Astrocyte of the spinal cord (primary cell): ENCODE measurements around the gene CPLX4.

Source experiments
- DNase-seq: peaks from one replicate; pipeline ENCODE4 v3.0.0; 2011; ENCODE audit warnings: low read depth, low spot score
- H3K4me3 ChIP-seq: 2 replicates; pipeline ENCODE4 v1.5.1; 2011; ENCODE audit warnings: low read depth, mild to moderate bottlenecking, low read length, moderate library complexity
- in situ Hi-C: cut with HindIII; loops from 2 replicates; pipeline ENCODE4 v1.10.0; 2017; ENCODE audit warnings: low sequenced_read_pairs
- TF ChIP-seq, protein P1 (sequence below): IDR thresholded peaks from 2 replicates; pipeline ENCODE4 v1.5.1; 2012; ENCODE audit warnings: low read depth, mild to moderate bottlenecking, low read length, inconsistent platforms

CPLX4 gene

DNA sequence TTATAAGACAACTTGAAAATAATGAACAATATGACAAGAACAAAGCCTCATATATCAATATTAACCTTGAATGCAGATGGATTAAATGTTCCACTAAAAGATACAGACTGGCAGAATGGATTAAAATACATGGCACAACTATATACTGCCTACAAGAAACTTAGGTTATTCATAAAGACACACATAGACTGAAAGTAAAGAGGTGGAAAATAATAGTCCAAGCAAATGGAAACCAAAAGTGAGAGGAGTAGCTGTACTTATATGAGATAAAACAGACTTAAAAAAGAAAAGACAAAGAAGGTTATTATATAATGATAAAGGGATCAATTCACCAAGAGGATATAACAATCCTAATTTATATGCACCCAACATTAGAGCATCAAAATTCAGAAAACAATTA, 22.4 kb upstream of the CPLX4 start:
- no peak for DNase-seq
- H3K4me3 ChIP-seq: no peak overlapping the region
- in situ Hi-C loops: no loop called here
- TF ChIP-seq, protein P1, sequence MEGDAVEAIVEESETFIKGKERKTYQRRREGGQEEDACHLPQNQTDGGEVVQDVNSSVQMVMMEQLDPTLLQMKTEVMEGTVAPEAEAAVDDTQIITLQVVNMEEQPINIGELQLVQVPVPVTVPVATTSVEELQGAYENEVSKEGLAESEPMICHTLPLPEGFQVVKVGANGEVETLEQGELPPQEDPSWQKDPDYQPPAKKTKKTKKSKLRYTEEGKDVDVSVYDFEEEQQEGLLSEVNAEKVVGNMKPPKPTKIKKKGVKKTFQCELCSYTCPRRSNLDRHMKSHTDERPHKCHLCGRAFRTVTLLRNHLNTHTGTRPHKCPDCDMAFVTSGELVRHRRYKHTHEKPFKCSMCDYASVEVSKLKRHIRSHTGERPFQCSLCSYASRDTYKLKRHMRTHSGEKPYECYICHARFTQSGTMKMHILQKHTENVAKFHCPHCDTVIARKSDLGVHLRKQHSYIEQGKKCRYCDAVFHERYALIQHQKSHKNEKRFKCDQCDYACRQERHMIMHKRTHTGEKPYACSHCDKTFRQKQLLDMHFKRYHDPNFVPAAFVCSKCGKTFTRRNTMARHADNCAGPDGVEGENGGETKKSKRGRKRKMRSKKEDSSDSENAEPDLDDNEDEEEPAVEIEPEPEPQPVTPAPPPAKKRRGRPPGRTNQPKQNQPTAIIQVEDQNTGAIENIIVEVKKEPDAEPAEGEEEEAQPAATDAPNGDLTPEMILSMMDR: no peak

DNA sequence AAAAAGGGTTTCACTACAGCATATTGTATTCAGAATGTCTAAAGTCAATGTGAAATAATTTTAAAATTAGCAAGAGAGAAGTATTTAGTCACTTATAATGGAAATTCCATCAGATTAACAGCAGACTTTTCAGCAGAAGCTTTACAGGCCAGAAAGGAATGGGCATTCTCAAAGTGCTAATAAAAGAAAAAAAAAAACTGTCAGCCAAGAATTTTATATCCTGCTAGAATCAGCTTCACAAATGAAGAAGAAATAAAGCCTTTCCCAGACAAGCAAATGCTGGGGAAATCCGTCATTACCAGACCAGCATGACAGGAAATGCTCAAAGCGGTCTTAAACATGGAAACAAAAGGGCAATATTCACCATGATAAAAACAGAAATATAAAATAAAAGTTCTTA, 21.9 kb upstream of the CPLX4 start:
- in situ Hi-C loops: no loop called here
- TF ChIP-seq, protein P1: no peak

DNA sequence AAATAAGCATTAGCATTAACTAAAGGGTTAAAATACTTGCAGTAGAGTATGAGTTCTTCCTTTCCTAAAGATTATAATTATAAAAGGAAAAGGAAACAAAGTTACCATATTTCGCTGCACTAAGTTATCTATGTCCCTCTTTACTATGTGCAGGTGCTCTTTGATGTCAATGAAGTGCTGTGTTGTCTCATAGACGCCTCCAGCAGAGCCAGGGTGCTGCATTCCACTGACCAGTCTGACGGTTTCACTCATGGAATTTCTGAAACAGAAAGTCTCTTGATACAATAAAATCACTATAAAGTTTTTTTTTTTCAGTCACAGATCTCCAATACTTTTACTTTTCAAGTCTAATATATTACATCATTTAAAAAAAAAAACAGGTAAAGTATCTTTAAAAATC, 14.5 kb upstream of the CPLX4 start:
- H3K4me3 ChIP-seq: no peak overlapping the region
- DNase-seq: no peak
- TF ChIP-seq, protein P1: no peak
- in situ Hi-C loops: no loop called here

More for the DNA sequence above, 21.9 kb upstream of the CPLX4 start:
- H3K4me3 ChIP-seq: no peak overlapping the region
- no peak for DNase-seq

DNA sequence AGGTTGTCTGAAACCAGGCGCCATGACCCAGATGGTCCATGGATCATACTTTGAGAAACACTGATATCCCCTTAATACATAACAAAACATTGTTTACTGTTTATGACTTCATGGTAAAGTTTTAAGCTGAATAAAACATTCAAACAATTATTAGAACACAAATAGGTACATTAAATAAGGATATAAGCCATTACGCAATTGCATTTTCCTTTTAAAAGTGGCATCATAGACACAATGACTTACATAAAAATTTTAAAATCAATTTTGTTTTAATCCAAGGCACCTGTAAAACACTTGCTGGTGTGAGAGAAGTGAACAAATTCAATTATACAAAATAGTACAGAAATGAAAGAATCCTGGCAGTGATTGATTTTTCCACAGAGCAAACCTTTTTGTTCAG, 10.2 kb upstream of the CPLX4 start:
- no peak for DNase-seq
- in situ Hi-C loops: no loop called here
- H3K4me3 ChIP-seq: no peak overlapping the region
- TF ChIP-seq, protein P1: no peak

DNA sequence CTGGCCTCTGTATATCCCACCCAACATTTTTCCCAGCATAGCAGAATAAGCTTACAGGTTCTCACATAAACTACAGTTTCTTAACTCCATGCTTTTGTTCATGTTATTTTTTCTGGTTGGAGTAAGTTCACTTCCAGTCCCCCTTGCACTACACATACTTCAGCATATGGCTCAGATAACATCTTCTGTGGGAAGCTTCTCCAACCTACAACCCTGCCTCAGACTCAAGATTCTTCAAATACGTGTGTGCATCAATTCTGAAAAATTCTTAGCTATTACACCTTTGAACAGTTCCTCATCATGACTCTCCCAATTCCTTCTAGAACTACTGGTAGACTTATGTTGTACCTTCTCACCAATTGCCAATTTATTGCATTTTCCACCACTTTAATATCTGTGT, 7.5 kb upstream of the CPLX4 start:
- no peak for DNase-seq
- in situ Hi-C loops: no loop called here
- TF ChIP-seq, protein P1: no peak

DNA sequence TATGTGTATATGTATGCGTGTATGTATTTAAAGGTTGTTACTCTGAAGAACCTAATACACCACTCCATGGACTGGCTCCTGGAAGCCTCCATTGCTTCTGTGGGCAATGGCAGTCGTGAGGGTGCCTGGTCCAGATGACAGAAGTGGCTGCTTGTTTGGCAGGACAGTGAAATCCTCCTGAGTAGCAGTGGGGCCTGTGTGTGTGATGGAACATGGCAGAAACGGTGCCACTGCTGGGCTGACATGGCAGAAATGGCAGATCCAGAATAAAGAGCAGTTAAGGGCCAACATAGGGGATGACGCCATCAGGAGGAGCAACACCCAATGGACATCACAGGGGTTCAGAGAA, 6.1 kb upstream of the CPLX4 start:
- no peak overlapping the region for H3K4me3 ChIP-seq
- in situ Hi-C loops: no loop called here
- DNase-seq: no peak
- TF ChIP-seq, protein P1: no peak

More for the DNA sequence above, 7.5 kb upstream of the CPLX4 start:
- no peak overlapping the region for H3K4me3 ChIP-seq
